Suppressor macrophage (primary cell): ENCODE measurements around the gene AGER.
A peak's percentile ranks its signal among the peaks of the same experiment; 100 is the strongest.

ENCODE experiments used
- DNase-seq, 4 experiments: peaks; one replicate each; pipeline ENCODE4 v3.0.0-alpha.2; 2020 to 2022

AGER gene

DNA sequence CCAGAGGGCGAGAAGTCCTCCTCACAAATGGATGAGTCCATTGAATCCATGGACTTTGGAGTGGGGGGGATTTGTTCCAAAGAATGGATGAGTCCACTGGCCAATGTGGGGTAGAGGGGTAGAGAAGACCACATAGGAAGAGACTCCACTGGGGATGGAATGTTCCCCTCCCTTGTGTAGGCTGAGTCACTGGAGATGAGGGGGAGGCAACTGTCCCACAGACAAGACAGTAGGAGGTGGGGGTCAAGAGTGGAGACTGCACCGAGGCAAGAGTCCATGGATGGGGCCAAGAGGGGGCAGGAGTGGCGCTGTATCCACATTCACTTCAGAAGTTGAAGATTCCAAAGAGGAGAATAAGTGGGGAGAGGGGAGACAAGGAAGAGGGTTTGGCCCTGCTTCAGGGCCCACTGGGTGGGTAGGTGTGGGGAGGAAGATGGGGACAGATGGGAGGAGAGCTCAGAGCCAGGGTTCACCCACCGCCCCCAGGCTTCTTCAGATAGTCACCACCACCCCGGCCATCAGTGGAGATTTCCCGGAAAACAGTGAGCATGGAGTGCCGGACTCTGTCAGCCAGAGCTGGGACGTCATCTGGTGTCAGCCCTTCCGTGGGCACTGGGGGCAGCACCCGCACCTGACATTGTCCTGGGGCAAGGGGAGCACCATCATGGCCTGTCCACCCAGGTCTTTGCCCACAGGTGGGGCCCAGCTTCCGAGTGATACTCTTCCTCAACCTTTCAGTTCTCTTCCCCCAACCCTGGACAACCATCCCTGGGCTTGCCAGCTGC is 15.1 kb downstream of the AGER start:
- DNase-seq, result no peak

DNA sequence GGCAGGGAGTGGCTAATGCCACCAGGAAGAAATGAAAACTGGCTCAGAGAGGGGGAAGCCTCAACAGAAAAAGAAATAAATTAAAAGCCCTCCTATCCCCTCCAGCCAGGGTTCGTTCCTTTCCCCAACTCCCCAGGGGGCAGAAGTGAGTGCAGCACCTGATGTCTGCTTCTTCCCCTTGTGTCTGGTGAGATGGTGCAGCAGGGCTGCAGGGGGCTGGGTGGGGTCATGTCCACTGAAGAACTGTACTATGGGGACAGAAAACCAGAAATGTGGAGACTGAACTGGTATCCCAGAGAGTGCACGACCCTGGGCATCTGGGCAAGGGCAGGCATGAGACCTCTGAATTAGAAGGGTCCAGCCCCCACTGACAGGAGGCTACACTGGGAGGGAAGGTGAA is 15.7 kb downstream of the AGER start:
- no peak for DNase-seq

DNA sequence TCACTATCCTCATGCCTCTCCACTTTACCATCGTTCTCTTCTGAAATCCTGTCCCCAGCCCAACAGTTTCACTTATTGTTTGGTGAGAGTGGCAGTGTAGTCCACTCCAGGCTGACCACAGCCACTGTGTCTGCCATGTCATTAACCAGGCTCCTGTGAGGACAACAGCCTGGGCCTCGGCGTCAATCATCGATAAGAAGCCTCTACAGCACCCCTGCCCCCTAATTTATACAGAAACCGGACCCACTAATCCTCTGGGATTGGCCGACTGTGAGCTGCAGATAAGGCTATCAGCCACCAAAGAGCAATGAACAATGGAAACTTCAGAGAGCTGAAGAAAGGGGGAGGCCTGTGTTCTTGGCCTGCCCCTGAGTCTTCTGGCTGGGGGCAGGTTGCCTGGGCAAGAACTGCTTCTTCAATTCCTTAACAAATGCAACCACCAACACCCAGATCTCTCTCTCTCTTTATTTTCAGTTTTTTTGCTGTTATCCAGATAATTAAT is 16.2 kb downstream of the AGER start:
- no peak for DNase-seq

DNA sequence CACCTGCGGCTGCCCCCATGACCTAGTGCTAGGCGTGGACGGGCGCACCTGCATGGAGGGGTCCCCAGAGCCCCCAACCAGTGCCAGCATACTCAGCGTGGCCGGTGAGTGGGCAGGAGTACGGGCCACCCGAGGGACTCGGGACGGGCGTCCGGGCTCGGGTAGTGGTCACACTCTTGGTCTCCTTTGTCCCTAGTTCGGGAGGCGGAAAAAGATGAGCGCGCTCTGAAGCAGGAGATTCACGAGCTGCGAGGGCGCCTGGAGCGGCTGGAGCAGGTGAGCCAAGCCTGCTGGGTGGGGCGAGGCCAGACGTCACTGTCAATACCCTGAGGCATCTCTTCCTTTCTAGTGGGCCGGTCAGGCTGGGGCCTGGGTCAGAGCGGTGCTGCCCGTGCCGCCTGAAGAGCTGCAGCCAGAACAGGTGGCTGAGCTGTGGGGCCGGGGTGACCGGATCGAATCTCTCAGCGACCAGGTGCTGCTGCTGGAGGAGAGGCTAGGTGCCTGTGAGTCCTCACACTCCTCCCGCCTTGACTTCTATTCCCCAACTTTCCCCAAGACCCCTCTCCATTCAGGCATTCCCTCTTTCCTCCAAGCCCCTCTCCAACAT is 16.8 kb downstream of the AGER start:
- no peak for DNase-seq

DNA sequence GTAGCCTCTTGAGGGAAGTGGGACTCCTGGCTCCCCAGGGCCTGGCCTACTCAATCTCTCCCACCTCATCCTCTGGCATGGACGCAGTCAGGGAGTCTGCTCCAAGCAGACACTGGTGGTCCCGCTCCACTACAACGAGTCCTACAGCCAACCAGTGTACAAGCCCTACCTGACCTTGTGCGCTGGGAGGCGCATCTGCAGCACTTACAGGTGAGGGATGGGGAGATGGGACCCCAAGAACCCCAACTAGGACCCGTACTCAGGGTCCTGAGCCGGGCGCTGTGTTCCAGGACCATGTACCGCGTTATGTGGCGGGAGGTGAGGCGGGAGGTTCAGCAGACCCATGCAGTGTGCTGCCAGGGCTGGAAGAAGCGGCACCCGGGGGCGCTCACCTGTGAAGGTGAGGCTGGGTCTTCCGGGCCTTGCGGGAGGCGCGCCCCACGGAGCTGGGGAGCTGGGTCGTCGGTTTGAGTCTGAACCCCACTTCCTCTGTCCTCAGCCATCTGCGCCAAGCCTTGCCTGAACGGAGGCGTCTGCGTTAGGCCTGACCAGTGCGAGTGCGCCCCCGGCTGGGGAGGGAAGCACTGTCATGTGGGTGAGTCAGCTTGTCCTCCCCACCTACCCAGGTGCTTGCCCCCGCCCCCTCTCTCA is 17.5 kb downstream of the AGER start:
- no peak for DNase-seq

DNA sequence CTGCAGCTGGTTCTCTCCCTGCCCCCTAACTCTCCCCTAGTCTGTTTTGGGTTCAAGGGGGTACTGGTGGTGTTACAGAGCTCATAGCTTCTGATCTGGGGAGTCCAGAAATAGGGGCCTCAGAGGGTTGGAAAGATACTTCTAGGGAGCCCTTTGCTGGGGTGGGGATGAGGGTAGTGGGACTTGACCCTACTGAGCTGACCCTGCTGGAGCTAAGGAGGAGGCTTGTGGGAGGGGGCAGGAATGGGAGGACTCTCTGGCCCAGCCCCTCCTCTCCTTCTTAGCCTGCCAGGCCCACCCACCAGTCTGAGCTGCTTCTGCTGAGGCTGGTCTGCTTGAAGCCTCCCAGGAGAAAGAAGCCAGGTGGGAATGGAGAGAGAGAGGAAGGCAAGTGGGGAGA is 19.8 kb downstream of the AGER start, which contains the start of gene EGFL8:
Gene EGFL8 (plus strand): TSS at position 301 of the 400 bp plus-strand sequence. CDS start 1,571 bp downstream, outside the sequence.
- DNase-seq, result no peak

DNA sequence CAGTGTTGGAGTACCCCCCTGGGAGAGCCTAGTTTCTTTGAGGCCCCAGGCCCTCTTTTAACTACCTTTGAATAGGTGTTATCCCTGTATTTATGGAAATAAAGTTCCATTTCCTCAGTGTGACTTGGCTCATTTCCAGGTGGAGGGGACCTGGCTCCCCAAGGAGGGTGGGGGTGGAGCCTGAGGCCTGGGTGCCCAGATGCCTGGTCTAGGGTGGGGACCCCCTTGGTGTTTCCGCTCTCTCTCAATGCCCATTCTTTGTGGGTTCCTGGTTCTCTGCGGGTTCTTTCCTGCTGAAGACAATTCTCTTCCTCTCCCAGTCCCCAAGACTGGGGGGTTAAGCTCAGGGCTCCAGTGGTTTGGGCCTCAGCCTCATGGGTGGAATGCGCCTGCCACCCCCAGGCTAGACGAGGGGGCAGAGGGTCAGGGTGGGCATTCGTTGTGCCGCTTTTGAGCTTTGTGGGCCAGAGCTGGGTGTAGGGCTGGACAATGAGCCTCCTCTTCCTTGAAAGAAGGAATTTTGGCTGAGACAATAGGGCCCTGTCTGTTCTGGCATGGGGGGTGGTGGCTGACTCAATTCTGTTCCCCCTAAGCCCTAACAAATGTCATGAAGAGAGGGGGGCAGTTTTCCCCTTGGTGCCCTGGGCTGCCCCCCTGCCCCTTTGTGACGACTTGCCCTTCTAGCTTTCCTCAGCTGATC is 20.3 kb downstream of the AGER start:
- DNase-seq, result no peak

DNA sequence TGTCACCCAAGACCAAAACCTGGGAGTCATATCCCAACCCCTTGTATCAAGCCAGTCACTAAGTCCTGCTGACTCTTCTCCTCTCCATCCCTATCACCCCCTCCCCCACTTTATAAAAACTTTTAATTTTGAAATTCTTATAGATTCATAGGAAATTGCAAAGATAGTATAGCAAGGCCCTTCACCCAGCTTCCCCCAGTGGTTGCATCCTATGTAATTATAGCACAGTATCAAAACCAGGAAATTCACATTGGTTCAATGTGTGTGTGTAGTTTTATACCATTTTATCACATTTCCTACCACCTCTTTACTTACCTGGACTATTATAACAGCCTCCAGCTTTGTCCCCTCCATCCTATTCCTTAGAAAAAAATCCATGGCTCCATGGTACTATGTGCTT is 26.0 kb downstream of the AGER start:
- no peak for DNase-seq

DNA sequence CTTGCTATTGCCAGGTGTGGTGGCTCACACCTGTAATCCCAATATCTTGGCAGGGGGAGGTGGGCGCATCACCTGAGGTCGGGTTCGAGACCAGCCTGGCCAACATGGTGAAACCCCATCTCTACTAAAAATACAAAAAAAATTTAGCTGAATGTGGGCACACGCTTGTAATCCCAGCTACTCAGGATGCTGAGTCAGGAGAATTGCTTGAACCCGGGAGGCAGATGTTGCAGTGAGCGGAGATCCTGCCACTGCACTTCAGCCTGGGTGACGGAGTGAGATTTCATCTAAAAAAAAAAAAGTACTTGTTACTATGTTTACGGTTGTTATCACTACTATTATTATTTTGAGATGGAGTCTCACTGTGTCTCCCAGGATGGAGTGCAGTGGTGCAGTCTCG is 27.2 kb downstream of the AGER start:
- no peak for DNase-seq

DNA sequence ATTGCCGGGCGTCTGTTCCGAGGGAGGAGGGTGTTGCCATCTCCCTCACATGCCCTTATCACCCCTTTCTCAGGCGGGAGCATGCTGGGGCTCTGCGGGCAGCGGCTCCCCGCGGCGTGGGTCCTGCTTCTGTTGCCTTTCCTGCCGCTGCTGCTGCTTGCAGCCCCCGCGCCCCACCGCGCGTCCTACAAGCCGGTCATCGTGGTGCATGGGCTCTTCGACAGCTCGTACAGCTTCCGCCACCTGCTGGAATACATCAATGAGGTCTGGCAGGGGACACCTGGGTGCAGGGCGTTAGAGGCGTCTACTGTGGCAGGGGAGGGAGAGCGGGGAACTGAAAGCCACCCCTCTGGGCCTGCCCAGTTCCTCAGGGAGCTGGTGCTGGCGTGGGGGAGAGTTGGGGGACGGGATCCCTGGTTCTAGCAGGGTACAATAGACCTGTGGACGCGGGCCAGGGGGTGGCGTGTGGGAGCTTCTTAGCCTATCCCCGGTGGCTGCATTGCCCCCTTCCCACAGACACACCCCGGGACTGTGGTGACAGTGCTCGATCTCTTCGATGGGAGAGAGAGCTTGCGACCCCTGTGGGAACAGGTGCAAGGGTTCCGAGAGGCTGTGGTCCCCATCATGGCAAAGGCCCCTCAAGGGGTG is 29.4 kb downstream of the AGER start:
- DNase-seq, result peak in 3 of 4 experiments; percentile 49 to 60 (median 51)

DNA sequence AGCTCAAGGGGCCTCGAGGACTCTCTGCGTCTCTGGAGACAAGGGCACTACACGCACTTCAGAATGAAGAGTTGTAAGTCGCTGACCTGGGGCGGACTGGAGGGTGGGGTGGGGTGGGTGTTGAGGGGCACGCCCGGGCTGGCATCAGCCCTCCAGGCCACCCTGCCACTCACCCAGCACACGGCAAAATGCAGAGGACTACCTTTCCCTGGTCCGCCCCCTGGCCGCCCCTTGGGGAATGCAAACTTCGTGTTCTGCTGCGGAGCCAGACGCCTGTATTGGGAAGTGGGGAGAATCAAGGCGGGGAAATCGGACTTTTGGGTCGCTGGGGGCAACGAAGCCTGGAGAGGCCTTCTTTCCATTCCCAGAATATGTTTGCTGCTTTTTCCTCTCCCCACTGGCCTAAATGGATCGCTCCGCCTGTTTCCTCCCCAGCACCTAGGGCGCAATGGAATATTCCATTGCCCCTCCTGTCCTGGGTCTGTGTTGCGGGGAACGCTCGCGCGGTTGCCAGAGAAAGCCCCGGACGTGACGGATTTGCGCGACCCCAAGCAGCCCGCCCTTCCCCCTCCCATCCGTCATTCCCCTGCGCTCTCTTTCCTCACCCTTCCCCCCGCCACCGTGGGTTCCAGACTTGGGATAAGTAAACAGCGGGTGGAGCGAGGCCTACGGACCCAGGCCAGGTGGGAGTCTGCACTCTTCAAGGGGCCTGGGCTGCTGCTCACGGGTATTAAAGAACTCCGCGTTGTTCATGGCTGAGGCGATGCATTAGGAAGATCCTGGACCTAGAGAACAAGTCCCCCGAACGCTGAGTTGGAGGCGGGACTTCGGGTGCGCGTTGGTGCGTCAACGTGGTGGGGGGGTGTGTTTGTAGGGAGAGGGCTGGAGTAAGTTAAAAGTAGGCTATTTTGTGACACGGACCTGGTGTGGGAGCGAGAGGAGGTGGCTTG is 30.2 kb downstream of the AGER start, which contains the start of gene PPT2:
Gene PPT2 (plus strand): TSS at position 578 of the 950 bp plus-strand sequence. CDS start 454 bp downstream, outside the sequence.
- peak; percentile 40 to 71 (median 54) for DNase-seq

DNA sequence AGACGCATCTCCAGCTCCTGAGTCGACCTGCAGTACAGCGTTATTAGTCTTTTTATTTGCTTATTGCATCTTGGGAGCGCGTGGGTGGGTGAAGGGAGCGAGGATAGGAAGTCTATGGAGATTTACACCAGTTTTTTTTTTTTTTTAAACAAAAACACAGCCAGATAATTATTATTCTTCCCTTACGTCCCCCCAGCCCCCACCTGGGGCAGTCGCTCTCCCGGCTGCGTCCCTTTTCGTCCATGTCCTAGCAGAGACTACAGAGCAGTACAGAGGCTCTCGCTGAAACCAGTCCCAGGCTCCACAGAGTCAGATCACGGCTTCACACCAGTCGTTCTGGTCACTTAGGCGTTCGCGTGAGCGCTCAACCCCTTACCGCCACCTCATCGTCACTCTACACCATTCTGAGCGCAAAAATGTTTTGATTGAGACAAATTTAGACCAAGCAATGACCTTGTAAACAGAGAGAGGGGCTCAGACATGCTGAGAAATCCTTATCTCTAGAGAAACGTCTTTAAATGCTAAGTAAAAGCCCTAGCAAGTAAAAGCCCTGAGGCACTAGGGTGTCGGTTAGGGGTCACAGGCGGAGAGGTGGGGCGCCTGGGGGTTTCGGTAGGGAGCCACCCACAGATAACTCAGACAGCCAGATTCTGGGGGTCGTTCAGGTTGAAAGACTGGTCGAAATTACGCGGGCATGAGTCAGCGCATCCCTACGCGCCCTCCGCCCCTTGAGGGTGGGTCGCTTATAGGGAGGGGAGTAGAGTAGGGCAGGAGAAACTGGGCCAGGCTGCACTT is 31.1 kb downstream of the AGER start:
- DNase-seq, result no peak

DNA sequence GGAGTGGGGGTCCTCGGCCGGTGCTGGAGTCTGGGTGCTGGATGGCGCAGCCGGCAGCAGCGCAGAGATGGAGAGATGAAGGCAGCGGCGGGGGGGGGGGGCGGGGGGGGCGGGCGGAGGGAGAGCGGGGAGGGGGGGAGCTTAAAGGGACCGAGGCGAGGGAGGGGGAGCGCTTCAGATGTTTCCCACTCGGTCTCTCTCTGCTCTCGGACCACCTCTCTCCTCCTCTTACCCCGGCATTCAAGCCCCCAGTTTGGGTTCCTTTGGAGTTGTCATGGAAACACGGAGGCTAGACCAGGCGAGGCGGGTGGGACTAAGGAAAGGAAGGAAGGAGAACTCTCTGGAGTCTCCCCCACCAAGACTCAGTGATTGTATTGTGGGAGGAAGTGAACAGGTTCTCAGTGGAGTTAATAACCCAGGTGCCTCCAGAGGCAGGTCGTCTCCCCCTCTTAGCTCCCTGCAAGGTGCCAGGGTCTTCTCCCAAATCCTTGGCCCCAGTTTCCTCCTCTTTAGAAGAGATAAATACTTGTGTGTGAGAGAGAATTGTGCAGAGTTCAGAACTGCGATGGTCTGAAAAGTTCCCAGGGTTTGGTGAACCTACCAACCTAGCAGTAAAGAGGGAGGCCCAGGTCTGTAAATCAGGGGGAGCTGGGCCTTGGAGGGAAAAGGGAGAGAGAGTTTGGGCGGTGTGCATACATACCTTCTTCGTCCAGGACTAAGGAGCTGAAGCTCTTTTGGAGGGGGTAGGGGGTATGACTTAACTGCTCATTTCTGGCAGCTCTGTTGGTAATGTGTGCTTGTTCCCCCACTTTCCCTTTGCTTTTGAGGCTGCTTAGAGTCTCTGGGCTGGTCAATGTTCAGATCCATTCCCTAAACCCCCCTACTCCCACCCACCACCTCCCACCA is 31.9 kb downstream of the AGER start, which contains the start of gene PRRT1:
Gene PRRT1 (minus strand): TSS at position 77 of the 906 bp plus-strand sequence. CDS start 112 bp downstream, outside the sequence.
- DNase-seq, result no peak

DNA sequence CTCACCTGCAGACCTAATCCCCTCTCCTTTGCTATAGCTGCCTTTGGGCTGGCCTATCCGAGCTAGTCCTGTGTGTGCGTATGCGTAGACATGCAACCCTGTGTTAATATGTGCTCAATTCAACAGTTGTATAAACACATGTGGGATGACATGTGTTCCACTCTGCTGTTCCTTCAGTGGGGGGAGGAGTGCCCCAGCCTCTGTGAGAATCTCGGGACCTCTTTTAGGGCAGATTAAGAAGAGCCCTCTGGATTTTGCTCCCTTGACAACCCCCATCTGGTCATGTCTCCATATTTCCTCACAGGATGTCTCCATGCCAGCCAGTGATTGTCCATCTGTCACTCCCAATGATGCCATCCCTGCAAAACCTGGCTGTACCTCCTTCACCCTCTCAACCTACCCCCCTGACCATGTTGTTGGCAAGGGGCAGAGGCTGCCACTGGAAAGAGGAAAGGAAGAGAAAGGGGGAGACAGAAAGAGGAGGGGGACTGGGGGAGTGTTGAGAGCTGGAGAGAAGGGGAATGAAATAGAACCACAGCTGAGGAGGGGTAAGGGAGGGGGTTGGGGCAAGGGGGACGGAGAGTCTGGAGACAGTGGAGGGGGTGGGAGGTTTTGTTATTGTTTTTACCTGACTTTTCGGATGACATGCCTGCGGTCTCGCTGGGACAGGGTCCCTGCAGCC is 32.7 kb downstream of the AGER start:
- DNase-seq, result no peak

DNA sequence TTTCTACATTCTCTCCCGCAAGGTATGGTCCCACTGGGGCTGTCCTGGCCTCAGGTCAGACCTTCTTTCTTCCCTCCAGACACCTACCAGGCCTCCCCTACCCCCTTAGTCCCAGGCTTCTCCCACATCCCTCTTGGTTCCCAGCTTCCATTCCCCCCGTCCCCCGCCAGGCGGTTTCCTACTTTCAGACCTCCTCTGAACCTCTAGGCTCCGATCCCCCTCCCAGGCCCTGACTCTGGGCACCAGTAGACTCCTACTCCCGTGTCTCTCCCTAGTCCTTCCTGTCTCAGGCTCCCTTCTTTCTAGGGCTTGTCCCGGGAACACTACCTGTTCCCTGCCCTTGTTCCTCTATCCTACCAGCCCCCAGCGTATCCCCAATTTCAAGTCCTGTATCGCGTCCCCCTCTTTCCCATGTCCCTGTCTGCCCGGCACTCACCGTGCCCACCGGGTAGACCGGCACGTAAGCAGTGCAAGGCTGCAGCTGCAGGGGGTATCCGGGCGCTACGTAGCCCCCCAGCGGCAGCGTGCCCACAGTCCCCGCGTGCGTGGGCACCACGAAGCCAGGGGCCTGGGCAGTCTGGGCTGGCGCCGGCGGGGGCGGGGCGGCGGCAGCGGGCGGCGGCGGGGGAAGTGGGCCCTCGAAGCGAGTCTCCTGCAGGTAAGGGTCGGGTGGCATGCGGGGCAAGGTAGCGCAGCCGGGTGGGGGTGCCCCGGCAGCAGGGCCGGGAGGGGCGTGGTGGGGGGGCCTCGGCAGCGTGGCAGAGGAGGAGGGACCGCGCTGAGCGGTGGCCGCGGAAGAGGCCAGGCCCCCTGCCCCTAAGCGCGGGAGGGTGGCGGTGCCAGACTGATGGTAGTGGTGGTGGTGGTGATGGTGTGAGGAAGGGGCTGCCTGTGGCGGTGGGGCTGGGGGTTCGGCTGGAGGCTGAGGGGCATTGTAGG is 33.9 kb downstream of the AGER start:
- no peak for DNase-seq

DNA sequence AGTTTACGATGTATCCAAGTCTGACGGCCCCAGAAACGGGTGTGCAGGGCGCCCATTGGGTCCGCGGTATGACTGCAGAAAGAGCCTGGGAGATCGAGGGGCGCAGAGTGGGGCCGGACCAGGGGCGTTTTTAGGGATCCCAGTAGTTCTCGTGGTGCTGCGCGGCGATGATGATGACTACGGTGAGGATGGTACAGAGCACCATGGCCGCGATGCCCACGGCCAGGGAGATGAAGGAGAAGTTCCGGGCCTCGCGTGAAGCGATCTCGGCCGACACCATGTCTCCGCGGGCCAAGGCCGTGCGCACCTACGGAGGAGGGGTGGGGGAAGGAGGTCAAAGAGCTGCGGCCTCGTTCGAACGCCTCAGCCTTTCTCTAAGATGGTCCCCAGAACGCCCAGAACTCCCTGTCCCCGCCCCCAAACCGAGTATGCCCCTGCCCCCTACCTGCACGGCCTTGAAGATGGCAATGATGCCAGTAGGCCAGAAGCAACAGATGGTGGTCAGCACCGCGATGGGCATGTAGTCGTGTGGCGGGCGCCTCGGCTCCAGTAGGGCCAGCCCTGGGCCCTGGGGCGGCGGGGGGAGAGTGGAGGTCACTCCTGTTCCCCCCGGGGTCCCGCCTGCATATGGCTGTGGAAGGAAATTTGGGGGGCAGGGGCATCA is 34.8 kb downstream of the AGER start:
- no peak for DNase-seq
